NCI-H345 (cell line): ENCODE measurements around the gene SCYL2.
"Not testable (repeated sequence)": the region's sequence is repeated elsewhere in the genome, so short reads cannot be mapped to it uniquely, and the experiment has no call there.

ENCODE experiments used
- DNase-seq: peaks from one replicate; lab custom pipeline; 2025; lab: John Stamatoyannopoulos, UW

SCYL2 gene

DNA sequence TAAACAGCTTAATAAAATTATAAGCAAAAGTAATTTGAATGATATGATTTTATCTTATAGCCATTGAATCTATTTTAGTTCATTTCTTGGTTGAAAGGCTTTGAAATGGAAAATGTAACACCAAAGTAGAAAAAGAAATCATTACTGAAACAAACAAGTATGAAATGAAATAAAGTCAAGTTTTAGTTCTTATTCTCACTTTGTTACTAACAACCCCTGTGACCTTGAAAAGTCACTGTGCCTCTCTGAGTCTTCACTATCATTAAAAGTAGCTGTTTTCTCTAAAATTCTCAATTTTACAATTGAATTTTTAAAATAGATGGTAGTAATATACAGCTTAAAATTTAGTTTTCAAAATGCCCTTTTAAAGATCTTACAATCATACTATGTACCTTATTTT lies 57.5 kb downstream of the SCYL2 start:
- no peak for DNase-seq

DNA sequence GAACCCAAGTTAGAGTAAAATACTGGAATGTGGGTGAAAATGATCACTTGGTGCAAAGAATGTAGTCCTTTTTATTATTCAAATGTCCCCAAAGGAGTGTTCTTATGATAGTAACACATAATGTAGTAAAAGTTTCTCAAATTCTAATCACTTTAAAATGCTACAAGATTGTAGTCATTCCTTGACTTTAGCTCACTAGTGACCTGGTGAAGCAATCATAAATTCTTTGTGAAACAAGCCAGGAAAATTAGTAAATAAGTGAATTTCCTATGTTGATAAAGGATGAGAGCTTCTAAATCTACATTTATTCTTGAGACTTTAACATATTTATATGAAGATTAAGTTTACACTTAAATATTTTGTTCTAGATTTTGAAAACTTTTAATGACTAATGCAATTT lies 59.2 kb downstream of the SCYL2 start:
- DNase-seq, result no peak

DNA sequence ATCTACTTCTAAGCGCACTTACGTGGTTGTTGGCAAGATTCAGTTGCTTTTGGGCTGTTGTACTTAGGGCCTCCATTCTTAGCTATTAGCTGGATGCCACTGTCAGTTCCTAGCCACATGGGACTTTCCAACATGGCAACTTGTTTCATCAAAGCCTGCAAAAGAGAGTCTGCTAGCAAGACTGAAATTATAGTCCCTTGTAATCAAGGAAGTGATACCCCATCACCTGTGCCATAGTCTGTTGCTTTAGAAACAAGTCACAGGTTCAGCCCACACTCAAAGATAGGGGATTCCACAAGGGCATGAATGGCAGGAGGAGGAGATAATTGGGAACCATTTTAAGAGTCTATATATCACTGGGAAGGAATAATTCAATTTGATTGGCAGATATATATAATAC lies 62.8 kb downstream of the SCYL2 start:
- DNase-seq, result no peak

- no peak for DNase-seq
These were observed 64.9 kb downstream of the SCYL2 start for GRCh38 chr12:100331871-100332270.

GRCh38 chr12:100332852-100333251 lies 65.9 kb downstream of the SCYL2 start:
- no peak for DNase-seq

- no peak for DNase-seq
These were observed 70.3 kb downstream of the SCYL2 start for GRCh38 chr12:100337299-100337698.

- no peak for DNase-seq
These were observed 70.8 kb downstream of the SCYL2 start for GRCh38 chr12:100337727-100338126.

DNA sequence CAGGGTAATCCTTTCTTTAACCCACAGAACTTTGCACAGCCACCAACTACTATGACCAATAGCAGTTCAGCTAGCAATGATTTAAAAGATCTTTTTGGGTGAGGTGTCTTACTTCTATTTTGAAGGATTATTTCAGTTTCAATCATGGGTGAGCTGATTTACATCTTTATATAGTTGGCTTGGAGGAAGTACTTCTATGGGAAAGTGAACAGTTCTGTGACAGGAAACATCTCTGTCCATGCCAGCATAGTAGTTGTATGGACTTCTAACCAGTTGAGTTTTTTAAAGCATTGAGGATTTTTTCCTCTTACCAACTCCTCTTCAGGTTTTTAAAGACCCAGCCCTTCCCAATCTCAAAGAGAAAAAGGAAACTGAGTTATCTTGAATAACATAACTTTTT lies 72.1 kb downstream of the SCYL2 start:
- no peak for DNase-seq

DNA sequence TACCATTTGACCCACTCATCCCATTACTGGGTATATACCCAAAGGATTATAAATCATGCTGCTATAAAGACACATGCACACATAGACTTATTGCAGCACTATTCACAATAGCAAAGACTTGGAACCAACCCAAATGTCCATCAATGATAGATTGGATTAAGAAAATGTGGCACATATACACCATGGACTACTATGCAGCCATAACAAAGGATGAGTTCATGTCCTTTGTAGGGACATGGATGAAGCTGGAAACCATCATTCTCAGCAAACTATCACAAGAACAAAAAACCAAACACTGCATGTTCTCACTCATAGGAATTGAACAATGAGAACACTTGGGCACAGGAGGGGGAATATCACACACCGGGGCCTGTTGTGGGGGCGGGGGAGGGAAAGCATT lies 75.9 kb downstream of the SCYL2 start:
- DNase-seq, result not testable (repeated sequence)

DNA sequence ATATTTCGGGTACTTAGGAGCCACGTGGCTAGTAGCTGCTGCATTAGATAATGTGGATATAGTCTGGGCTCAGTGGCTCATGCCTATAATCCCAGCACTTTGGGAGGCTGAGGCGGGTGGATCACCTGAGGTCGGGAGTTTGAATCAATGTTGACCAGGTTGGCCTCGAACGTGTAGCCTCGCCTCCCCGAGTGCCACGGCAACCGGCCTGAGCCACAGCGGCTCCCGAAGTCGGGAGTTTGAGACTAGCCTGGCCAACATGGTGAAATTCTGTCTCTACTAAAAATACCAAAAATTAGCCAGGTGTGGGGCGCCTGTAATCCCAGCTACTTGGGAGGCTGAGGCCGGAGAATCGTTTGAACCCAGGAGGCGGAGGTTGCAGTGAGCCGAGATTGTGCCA lies 77.4 kb downstream of the SCYL2 start:
- DNase-seq, result not testable (repeated sequence)

GRCh38 chr12:100345020-100345767 lies 78.2 kb downstream of the SCYL2 start:
- no peak for DNase-seq

DNA sequence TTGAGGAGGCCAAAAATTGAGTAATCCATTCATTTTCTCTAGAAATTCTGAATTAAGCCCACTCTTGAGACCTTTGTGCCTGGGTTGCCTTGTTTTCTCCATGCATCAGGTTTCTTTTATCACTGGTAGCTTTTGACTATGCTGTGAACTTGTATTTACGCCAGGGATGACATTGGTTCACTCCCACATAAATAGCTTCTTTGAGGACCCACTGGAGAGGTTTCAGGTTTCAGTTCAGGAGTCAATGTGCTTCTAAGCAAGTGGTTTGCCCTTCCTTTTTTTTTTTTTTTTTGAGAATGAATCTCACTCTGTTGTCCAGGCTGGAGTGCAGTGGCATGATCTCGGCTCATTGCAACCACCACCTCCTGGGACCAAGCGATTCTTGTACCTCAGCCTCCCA lies 79.7 kb downstream of the SCYL2 start:
- peak; percentile 51 for DNase-seq

- DNase-seq, result peak; percentile 53
These were observed 81.9 kb downstream of the SCYL2 start for GRCh38 chr12:100348657-100349454.

- DNase-seq, result peak; percentile 79
These were observed 89.8 kb downstream of the SCYL2 start, which contains the start of gene SLC17A8 for GRCh38 chr12:100356644-100357223. Gene SLC17A8, plus strand, starts transcription at chr12:100357074. Its CDS starts 318 bp downstream, at chr12:100357392.

DNA sequence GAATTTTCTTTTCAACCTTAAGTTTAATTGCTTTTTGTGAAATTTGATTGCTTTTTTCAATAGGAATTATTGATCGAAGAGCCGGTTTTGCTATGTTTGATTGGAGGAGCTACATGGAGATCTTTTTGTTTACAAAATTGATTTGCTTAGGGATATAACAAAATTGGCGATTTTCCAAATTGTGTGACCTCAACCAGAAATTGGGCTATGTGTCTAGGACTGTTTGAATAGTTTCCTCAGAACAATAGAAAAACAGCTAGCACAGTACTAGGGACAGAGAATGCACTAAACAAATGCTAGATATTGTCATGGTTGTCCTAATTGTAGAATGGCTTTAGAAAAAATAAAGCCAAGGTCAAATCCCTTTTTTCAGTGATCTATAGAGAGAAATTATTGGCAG lies 92.3 kb downstream of the SCYL2 start:
- DNase-seq, result peak; percentile 34

GRCh38 chr12:100359822-100360221 lies 92.8 kb downstream of the SCYL2 start:
- no peak for DNase-seq

DNA sequence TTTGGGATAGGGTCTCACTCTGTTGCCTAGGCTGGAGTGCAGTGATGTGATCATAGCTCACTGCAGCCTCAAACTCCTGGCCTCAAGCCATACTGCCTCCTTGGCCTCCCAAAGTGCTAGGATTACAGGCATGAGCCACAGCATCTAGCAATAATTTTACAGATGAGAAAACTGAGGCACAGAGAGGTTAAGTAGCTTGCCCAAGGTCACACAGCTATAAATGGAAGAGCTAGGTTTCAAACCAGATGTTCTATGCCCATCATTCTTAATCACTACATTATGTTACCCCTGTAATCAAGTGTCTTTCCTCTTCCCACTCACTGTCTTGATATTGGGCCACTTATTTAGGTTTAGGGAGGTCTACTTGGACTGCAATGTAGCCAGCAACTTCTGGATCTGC lies 93.5 kb downstream of the SCYL2 start:
- DNase-seq, result no peak

DNA sequence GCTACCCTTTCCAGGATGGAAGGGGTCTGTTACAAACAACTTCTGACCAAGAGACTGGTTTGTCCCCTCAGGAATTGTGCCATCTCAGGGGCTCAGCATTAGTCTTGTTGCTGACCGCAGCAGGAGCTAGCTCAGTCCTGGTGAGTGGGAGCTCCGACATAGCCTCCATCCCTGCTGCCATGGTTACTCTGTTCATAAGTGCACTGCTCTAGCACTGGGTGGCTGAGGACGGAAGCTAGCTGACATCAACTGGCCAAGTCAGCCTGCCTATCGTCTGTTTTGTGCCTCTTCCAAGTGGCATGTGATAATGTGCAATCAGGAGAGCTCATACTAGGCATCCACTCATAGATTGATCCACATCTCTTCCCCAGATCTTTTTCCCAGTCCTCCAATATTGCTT lies 97.3 kb downstream of the SCYL2 start:
- no peak for DNase-seq

GRCh38 chr12:100365411-100365810 lies 98.4 kb downstream of the SCYL2 start:
- DNase-seq, result no peak

DNA sequence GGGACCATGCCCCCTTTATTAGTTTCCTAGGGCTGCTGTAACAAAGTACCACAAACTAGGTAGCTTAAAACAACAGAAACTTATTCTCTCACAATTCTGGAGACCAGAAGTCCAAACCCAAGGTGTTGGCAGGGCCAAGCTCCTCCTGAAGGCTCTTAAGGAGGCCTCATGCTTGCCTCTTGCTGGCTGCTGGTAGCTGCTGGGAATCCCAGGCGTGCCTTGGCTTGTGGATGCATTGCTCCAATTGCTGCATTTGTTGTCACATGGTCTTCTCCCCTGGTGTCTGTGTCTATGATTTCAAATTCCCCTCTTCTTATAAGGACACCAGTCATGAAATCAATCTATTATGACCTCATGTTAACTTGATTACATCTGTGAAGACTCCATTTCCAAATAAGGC lies 101.1 kb downstream of the SCYL2 start:
- DNase-seq, result no peak

DNA sequence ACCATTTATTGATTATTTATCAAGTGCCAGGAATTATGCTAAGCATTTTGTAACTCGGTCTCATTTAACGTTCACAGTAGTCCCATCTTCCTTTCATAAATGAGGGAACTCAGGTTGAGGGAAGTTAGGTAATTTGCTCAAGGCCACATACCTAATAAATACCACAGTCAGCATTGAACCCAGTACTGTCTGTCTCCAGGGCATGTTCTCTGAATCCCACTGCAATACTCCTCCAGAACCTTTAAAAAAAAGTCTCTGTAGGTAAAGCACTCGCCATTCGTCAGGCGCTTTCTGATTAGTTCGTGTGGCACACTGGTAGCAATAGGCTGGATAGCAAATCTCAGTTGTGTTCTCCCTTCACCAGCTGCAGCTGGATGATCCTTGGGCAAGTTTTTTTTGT lies 104.2 kb downstream of the SCYL2 start:
- no peak for DNase-seq

DNA sequence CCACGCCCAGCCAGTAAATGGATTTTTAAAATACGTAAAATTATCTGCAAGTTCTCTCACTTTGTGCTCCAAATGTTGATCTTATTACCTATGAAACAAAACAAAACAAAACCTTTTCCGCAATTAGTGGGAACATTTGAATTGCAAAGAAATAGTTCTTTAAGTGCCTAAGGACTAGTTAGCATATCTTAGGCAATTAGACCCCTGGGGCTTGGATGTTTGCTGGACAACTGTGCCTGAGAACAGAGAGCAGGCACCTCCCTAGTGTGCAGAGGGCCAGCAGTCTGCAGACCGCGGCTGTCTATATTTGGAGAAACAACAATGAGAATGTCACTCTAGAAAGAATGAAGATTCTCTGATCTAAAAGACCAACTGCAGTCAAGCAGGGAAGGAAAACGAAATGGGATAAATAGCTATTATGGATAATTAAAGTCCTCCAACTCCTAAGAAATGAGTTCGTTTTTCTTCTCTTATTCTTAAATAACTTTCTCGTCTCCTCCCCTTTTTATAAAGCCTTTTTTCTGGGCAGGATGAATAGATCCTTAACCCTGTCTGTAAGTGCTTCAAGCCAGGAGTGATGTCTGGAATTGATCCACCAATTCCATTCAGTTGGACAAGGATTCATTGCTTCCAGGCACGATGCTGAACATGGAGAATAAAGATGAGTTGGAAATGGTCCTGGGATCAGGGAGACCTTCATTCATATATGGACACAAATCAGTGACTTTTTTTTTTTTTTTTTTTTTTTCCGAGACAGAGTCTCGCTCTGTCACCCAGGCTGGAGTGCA lies 106.1 kb downstream of the SCYL2 start:
- no peak for DNase-seq
